HepG2 (cell line): ENCODE measurements around the gene SLC34A3. TPM values are rescaled to one million over a fixed set of nuclear protein-coding genes. Genes with fewer than 3 reads are reported as not detected.
A peak's percentile ranks its signal among the peaks of the same experiment; 100 is the strongest.

Experiments used
- ATAC-seq: fragments of 200-7000 bp; cut with Tn5 transposase; 3 replicates; pipeline ENCODE4 v1.9.1; 2020; ENCODE audit warnings: mild to moderate bottlenecking, moderate library complexity
- BruUV-seq: library from RNA; stranded (reverse); fragments of 400-500 nt; replicated peaks from 2 replicates; lab custom pipeline; 2021; lab: Mats Ljungman, UMichigan
- CTCF ChIA-PET: fragments of 300-600 bp; formaldehyde crosslinking; extraction: SDS; loops from one replicate; lab custom pipeline; 2021; ENCODE audit warnings: low total read pairs, inconsistent platforms, low intra/inter-chr PET ratio; lab: Yijun Ruan, JAX
- POLR2A ChIA-PET: fragments of 350-600 bp; sonication (Branson Sonifier 250); formaldehyde crosslinking; loops from one replicate; lab custom pipeline; 2020; ENCODE audit warnings: antibody characterized with exemption, inconsistent platforms; lab: Yijun Ruan, JAX
- DNase-seq: peaks from one replicate; pipeline ENCODE4 v3.0.0-alpha.2; 2015; ENCODE audit warnings: low spot score
- FAIRE-seq: peaks from 3 replicates; lab custom pipeline; 2011; peaks lifted over from hg19 to GRCh38; lab: Jason Lieb, UNC
- H2AFZ ChIP-seq: one replicate; pipeline ENCODE4 v1.6.1; 2011; ENCODE audit warnings: low read length, inconsistent platforms
- H3K27ac ChIP-seq: fragments of 300-600 bp; 3 replicates; pipeline ENCODE4 v1.8.0; 2011; ENCODE audit warnings: mixed run types, mild to moderate bottlenecking, mixed read lengths, low read length, inconsistent platforms; ENCODE audit not compliant: insufficient read depth; ENCODE audit errors: extremely low read length
- H3K27me3 ChIP-seq, 2 experiments: fragments of 200-600 bp in 1 of 2; 2 replicates in 1 of 2; 3 replicates in 1 of 2; pipeline versions ENCODE4 v1.6.0 to v1.8.0; 2011; ENCODE audit warnings: low read length in 2 of 2, mild to moderate bottlenecking in 2 of 2, moderate library complexity in 2 of 2, inconsistent platforms in 1 of 2; ENCODE audit not compliant: insufficient read depth in 2 of 2, control insufficient read depth in 1 of 2
- H3K36me3 ChIP-seq, 2 experiments: fragments of 200-600 bp in 1 of 2; replicated peaks in 1 of 2; 2 replicates in 1 of 2; 3 replicates in 1 of 2; pipeline versions ENCODE4 v1.5.1 to v1.8.0; 2011; ENCODE audit warnings: low read length in 2 of 2, inconsistent platforms in 1 of 2; ENCODE audit not compliant: insufficient read depth in 2 of 2, control insufficient read depth in 1 of 2
- H3K4me1 ChIP-seq: 2 replicates; pipeline ENCODE4 v1.5.1; 2012; ENCODE audit warnings: low read length, inconsistent platforms; ENCODE audit not compliant: insufficient read depth
- H3K4me2 ChIP-seq: 2 replicates; pipeline ENCODE4 v1.6.0; 2011; ENCODE audit warnings: low read depth, low read length, inconsistent platforms
- H3K4me3 ChIP-seq, 3 experiments: fragments of 200-600 bp in 1 of 3; sonication (generic), shearing (Covaris generic) in 1 of 3; replicated peaks in 1 of 3; 2 replicates each; pipeline ENCODE4 v1.5.1; 2011 to 2016; ENCODE audit warnings: low read length in 3 of 3, inconsistent platforms in 2 of 3, low read depth in 2 of 3, mild to moderate bottlenecking in 2 of 3, control low read depth in 1 of 3, mixed read lengths in 1 of 3; ENCODE audit not compliant: insufficient read depth in 1 of 3
- H3K79me2 ChIP-seq: one replicate; pipeline ENCODE4 v1.6.1; 2011; ENCODE audit warnings: low read length, inconsistent platforms; ENCODE audit not compliant: insufficient read depth
- H3K9ac ChIP-seq: 2 replicates; pipeline ENCODE4 v1.6.0; 2011; ENCODE audit warnings: mild to moderate bottlenecking, low read depth, low read length, inconsistent platforms; ENCODE audit not compliant: insufficient read depth
- H3K9me3 ChIP-seq: 2 replicates; pipeline ENCODE4 v1.5.1; 2012; ENCODE audit warnings: mild to moderate bottlenecking, low read length
- H4K20me1 ChIP-seq: 2 replicates; pipeline ENCODE4 v1.6.0; 2011; ENCODE audit warnings: inconsistent platforms, mild to moderate bottlenecking, low read length, moderate library complexity; ENCODE audit not compliant: insufficient read depth
- AGO1 ChIP-seq: fragments of 200-400 bp; formaldehyde crosslinking; IDR thresholded peaks from 2 replicates; pipeline ENCODE4 v1.6.1; 2017; ENCODE audit warnings: mild to moderate bottlenecking, low read depth, low read length, moderate library complexity; ENCODE audit not compliant: poor library complexity, severe bottlenecking
- AGO2 ChIP-seq: fragments of 200-400 bp; formaldehyde crosslinking; optimal IDR thresholded peaks from 2 replicates; pipeline ENCODE3; 2017; ENCODE audit warnings: mild to moderate bottlenecking, low read depth, low read length, moderate library complexity
- ARNTL ChIP-seq: sonication (generic); formaldehyde crosslinking; IDR thresholded peaks from 2 replicates; pipeline ENCODE4 v1.4.0; 2020; ENCODE audit warnings: mild to moderate bottlenecking, missing genetic modification reagents
- BHLHE40 ChIP-seq: IDR thresholded peaks from 2 replicates; pipeline ENCODE4 v1.6.1; 2011; ENCODE audit warnings: low read length, improper control_type of control experiment
- CREM ChIP-seq, 2 experiments: sonication (generic) in 1 of 2; formaldehyde crosslinking in 1 of 2; IDR thresholded peaks; 2 replicates each; pipeline versions ENCODE4 v1.4.0 to v1.6.1; 2016 to 2020; ENCODE audit warnings: antibody characterized with exemption in 1 of 2, mild to moderate bottlenecking in 1 of 2, missing genetic modification reagents in 1 of 2
- HCFC1 ChIP-seq: fragments of 150-350 bp; IDR thresholded peaks from 2 replicates; pipeline ENCODE4 v1.6.1; 2014; ENCODE audit warnings: low read depth, low read length
- HNRNPL ChIP-seq: fragments of 200-400 bp; formaldehyde crosslinking; IDR thresholded peaks from 2 replicates; pipeline ENCODE4 v1.6.1; 2017; ENCODE audit warnings: mild to moderate bottlenecking, low read depth, low read length
- MAFG ChIP-seq: sonication (generic); formaldehyde crosslinking; IDR thresholded peaks from 2 replicates; pipeline ENCODE4 v1.5.1; 2020; ENCODE audit warnings: mild to moderate bottlenecking, missing genetic modification reagents
- SNAI1 ChIP-seq: sonication (generic); formaldehyde crosslinking; IDR thresholded peaks from 2 replicates; pipeline ENCODE4 v1.5.0; 2020; ENCODE audit warnings: mild to moderate bottlenecking, missing genetic modification reagents, borderline replicate concordance
- SRY ChIP-seq: sonication (generic); formaldehyde crosslinking; IDR thresholded peaks from 2 replicates; pipeline ENCODE4 v1.8.0; 2022; ENCODE audit warnings: mild to moderate bottlenecking, missing genetic modification reagents
- ZBTB38 ChIP-seq: sonication (generic); formaldehyde crosslinking; IDR thresholded peaks from 2 replicates; pipeline ENCODE4 v1.5.1; 2020; ENCODE audit warnings: mild to moderate bottlenecking, missing genetic modification reagents
- ZNF180 ChIP-seq: sonication (generic); formaldehyde crosslinking; IDR thresholded peaks from 2 replicates; pipeline ENCODE4 v1.4.0; 2020; ENCODE audit warnings: low read depth, missing genetic modification reagents, borderline replicate concordance
- ZNF317 ChIP-seq: sonication (generic); formaldehyde crosslinking; IDR thresholded peaks from 2 replicates; pipeline ENCODE4 v1.5.0; 2020; ENCODE audit warnings: mild to moderate bottlenecking, missing genetic modification reagents
- WGBS: methylation state at CpG from one replicate; pipeline ENCODE4 v1.1.6; 2017; ENCODE audit warnings: low lambda C conversion rate; 5-methylcytosine and 5-hydroxymethylcytosine counted together
- in situ Hi-C: cut with HindIII; loops from 2 replicates; pipeline ENCODE4 v1.10.0; 2017; ENCODE audit warnings: low pct_unique_long_range_greater_than_20kb; ENCODE audit not compliant: extremely low pct_ligation_motif_present
- intact Hi-C: fragments of 100-400 bp; cut with micrococcal nuclease; formaldehyde crosslinking; loops from one replicate; pipeline ENCODE4 v1.10.0; 2022; ENCODE audit not compliant: unreplicated experiment
- polyA plus RNA-seq, 8 experiments: library from polyadenylated mRNA; depleted of rRNA in 3 of 8; stranded (reverse) in 7 of 8; unstranded in 1 of 8; fragments of >200 nt; fragmentation: Illumina TruSeq in 4 of 8; extraction: Trizol in 4 of 8; gene quantifications; 2 replicates each; pipeline versions ENCODE4 v1.2.1 to v1.2.3, GENCODE V29; 2011 to 2016; ENCODE audit warnings: low read depth in 4 of 8, missing spikeins in 1 of 8, mixed read lengths in 1 of 8; ENCODE audit not compliant: insufficient read depth in 1 of 8
- total RNA-seq, 5 experiments: library from RNA; depleted of rRNA; stranded (reverse); fragments of >200 nt; fragmentation: Illumina TruSeq; extraction: Trizol; gene quantifications; 2 replicates each; pipeline ENCODE4 v1.2.3, GENCODE V29; 2016; ENCODE audit warnings: low read depth in 1 of 5
- TF ChIP-seq, protein P1 (sequence below): sonication (generic); formaldehyde crosslinking; IDR thresholded peaks from 2 replicates; pipeline ENCODE4 v1.5.0; 2020; ENCODE audit warnings: missing genetic modification reagents, mild to moderate bottlenecking, borderline replicate concordance
- TF ChIP-seq, protein P2 (sequence below), 2 experiments: sonication (generic) in 1 of 2; formaldehyde crosslinking in 1 of 2; IDR thresholded peaks; 2 replicates each; pipeline versions ENCODE4 v1.4.0 to v1.6.1; 2016 to 2020; ENCODE audit warnings: borderline replicate concordance in 1 of 2, low read depth in 1 of 2, mild to moderate bottlenecking in 1 of 2, missing genetic modification reagents in 1 of 2
- TF ChIP-seq, protein P3 (sequence below): sonication (generic); formaldehyde crosslinking; IDR thresholded peaks from 2 replicates; pipeline ENCODE4 v1.4.0; 2020; ENCODE audit warnings: missing genetic modification reagents

The SLC34A3 gene
- total and polyA plus RNA-seq, 2 of the 13 experiments (the other 11 are each of a cell fraction or from before 2014, with no cell fraction given), result 0.07 to 1.0 TPM

DNA sequence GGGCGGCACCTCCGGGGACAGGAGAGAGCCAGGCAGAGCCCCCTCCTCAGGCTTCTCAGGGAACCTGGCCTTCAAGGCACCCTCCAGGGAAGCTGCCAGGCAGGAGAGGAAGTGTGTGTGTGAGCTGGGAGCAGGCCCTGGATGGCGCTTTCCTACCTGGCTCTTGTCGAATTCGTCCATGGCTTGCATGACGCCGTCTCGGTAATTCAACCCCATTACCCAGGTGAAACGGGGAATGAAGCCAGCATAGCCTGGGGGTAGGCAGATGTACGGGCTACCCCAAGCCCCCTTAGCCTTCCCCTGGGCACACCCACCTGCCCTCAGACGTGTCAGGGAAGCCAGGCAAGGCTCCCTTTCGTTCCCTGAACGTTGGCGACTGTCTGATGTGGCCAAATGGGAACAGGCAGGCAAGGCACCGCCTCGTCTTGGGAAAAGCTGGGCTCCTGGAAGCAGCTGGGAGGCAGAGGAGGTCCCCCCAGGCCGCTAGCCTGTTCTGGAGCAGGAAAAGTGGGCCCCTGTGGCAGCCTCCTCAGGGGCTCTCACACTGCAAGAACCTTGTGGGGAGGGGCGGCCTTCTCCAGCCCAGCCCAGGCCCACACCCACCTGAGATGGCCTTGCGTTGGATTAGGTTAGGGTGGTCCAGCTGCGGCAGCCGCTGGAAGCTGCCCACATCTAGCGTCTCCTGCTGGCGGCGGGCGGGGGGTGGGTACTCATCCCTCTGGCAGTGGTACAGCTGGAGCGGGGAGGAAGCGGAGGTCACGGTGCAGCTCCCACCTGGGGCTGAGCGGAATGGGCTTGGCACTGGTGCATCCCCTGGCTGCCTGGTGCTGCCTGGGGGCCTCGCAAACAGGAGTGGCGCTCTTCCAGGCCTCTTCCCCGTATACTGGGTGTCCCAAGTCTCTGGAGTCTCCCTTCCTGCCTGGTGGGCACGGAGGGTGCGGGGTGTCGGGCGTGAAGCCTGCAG lies 14.1 kb downstream of the SLC34A3 start:
- H3K4me2 ChIP-seq, result peak overlapping the region; percentile 40
- H3K79me2 ChIP-seq, result peaks cover 25% of the 10 kb centered on the region
- H3K36me3 ChIP-seq, result peaks cover 4 to 19% of the 10 kb centered on the region in 2 experiments; a peak in 4 of 5 replicates
- peaks cover 64% of the 10 kb centered on the region for H3K4me1 ChIP-seq
- intact Hi-C loops, result no loop called here
- no peaks in the 10 kb centered on the region for H3K9me3 ChIP-seq
- FAIRE-seq (no peak), DNase-seq (no peak), ATAC-seq (peak; percentile 4)
- H2AFZ ChIP-seq, result no peak overlapping the region
- CTCF ChIA-PET, result no interaction called here
- no peak overlapping the region for H3K4me3 ChIP-seq
- WGBS, result 74% methylated on average over 15 of the region's 36 CpGs
- POLR2A ChIA-PET, result interaction anchor here (1.2 to 7.7 kb wide), 3 partner anchors 11 to 56 kb away, joined by 5 to 317 read pairs (median 5); partner anchors contain the start of genes ANAPC2, NELFB, SSNA1 and STPG3
- peaks cover 27% of the 10 kb centered on the region for H4K20me1 ChIP-seq
- no peak overlapping the region for H3K9ac ChIP-seq
- no peak overlapping the region for H3K27ac ChIP-seq
- peaks cover 2 to 9% of the 10 kb centered on the region in 2 experiments; a peak in 2 of 5 replicates for H3K27me3 ChIP-seq
- in situ Hi-C loops, result no loop called here
- BruUV-seq, result no TSS peak
- TF ChIP-seq SNAI1 (CRISPR knock-in tag) (no peak), SRY (CRISPR knock-in tag) (0 out of 2 replicates have a peak, but pooled peaks have one; percentile 19), ZNF317 (CRISPR knock-in tag) (no peak), ARNTL (no peak), HNRNPL (peak; percentile 74), AGO2 (peak; percentile 70), AGO1 (peak; percentile 92), ZBTB38 (CRISPR knock-in tag) (peak; percentile 15; the same call in 1 of the 2 replicates), HCFC1 (no peak), ZNF180 (no peak), MAFG (no peak), CREM (IDR thresholded peaks at IDR 0.05) (no peak), CREM (CRISPR knock-in tag; IDR thresholded peaks at IDR 0.05) (no peak), BHLHE40 (no peak)
- TF ChIP-seq, protein P1, sequence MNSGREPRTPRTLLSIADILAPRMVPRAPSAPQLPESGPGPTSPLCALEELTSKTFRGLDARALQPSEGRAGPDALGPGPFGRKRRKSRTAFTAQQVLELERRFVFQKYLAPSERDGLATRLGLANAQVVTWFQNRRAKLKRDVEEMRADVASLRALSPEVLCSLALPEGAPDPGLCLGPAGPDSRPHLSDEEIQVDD (CRISPR knock-in tag), result no peak
- TF ChIP-seq, protein P2, sequence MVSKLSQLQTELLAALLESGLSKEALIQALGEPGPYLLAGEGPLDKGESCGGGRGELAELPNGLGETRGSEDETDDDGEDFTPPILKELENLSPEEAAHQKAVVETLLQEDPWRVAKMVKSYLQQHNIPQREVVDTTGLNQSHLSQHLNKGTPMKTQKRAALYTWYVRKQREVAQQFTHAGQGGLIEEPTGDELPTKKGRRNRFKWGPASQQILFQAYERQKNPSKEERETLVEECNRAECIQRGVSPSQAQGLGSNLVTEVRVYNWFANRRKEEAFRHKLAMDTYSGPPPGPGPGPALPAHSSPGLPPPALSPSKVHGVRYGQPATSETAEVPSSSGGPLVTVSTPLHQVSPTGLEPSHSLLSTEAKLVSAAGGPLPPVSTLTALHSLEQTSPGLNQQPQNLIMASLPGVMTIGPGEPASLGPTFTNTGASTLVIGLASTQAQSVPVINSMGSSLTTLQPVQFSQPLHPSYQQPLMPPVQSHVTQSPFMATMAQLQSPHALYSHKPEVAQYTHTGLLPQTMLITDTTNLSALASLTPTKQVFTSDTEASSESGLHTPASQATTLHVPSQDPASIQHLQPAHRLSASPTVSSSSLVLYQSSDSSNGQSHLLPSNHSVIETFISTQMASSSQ (IDR thresholded peaks at IDR 0.05; ENCODE audit: low read depth), result no peak
- TF ChIP-seq, protein P2 (CRISPR knock-in tag; IDR thresholded peaks at IDR 0.05; ENCODE audit: borderline replicate concordance), result peak; percentile 17; the same call in 1 of the 2 replicates
- TF ChIP-seq, protein P3, sequence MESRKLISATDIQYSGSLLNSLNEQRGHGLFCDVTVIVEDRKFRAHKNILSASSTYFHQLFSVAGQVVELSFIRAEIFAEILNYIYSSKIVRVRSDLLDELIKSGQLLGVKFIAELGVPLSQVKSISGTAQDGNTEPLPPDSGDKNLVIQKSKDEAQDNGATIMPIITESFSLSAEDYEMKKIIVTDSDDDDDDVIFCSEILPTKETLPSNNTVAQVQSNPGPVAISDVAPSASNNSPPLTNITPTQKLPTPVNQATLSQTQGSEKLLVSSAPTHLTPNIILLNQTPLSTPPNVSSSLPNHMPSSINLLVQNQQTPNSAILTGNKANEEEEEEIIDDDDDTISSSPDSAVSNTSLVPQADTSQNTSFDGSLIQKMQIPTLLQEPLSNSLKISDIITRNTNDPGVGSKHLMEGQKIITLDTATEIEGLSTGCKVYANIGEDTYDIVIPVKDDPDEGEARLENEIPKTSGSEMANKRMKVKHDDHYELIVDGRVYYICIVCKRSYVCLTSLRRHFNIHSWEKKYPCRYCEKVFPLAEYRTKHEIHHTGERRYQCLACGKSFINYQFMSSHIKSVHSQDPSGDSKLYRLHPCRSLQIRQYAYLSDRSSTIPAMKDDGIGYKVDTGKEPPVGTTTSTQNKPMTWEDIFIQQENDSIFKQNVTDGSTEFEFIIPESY, result peak; percentile 98
